ENCODE data around the gene SLC41A1. TPM values are rescaled to one million over a fixed set of nuclear protein-coding genes. Genes with fewer than 3 reads are reported as not detected.

The SLC41A1 gene
- total RNA-seq, 1 experiment from 2014 or later, result 16.1 TPM

DNA sequence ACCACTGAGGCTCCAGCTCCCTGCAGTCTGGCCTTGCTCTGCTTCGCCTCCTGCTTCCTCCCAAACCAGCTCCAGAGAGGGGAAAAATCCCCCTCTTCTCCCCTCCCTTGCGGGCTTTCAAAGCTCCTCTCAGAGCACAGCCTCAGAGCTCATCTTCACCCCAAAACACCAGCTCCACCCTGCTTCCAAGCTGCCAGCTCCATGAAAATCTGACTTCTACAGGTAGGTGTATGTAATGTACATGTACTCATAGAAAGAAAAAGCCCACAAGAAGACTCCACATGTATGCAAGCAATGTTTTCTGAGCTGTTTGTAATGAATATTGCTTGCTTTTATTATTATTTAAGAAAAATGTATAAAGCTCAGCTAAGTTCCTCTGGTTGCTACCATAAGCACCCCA is 8.4 kb downstream of the SLC41A1 start:
- Histone ChIP-seq H3K4me1 (ENCODE audit: insufficient read depth, low read length, poor library complexity, severe bottlenecking) (peaks cover 7% of the 10 kb centered on the region), H3K27me3 (replicated peaks; ENCODE audit: insufficient read depth, low read depth, low read length, poor library complexity) (no peaks in the 10 kb centered on the region), H3K4me3 (ENCODE audit: low read depth, low read length, poor library complexity, severe bottlenecking) (no peak overlapping the region), H3K36me3 (ENCODE audit: insufficient read depth, low read length, poor library complexity, severe bottlenecking) (peaks cover under 1% of the 10 kb centered on the region), H3K9me3 (ENCODE audit: low read depth, low read length, poor library complexity, severe bottlenecking) (no peaks in the 10 kb centered on the region), H3K27ac (ENCODE audit: low read depth, low read length, poor library complexity, severe bottlenecking) (no peak overlapping the region)
- no peak for DNase-seq (ENCODE audit: low spot score)
- BruUV-seq (replicated peaks), result no TSS peak
- POLR2A ChIA-PET (ENCODE audit: low non-redundant PET), result interaction anchor here (0.7 kb wide), 1 partner anchor 10 kb away, joined by 8 read pairs; no protein-coding TSS in a partner anchor
- CTCF ChIA-PET, result no interaction called here
- intact Hi-C loops (cut with micrococcal nuclease; ENCODE audit: unreplicated experiment), result no loop called here
- TF ChIP-seq CTCF (conservative IDR thresholded peaks at IDR 0.05; ENCODE audit: low read depth, low read length), result no peak
- no peak for TF ChIP-seq EZH2 (IDR thresholded peaks at IDR 0.05; ENCODE audit: borderline replicate concordance, low read depth, low read length, poor library complexity, severe bottlenecking)

DNA sequence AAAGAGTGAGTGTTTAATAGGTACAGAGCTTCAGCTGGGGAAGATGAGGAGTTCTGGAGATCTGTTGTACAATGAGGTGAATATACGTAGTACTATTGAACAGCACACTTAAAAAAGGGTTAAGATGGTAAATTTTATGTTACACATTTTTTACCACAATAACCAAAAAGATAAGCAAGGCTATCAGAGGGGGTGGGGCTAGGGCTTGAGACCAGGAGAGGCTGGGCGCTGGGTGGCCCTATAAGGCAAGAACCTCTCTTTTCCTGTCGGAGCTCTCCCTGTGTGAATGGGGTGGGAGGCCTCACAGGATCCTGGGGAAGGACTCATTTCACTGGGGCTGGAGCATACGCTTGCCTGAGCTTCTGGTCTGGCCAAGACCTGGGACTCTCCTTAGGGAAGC is 9.0 kb downstream of the SLC41A1 start:
- intact Hi-C loops (cut with micrococcal nuclease; ENCODE audit: unreplicated experiment), result no loop called here
- no peaks in the 10 kb centered on the region for H3K36me3 ChIP-seq (ENCODE audit: insufficient read depth, low read length, poor library complexity, severe bottlenecking)
- DNase-seq (ENCODE audit: low spot score), result no peak
- H3K4me3 ChIP-seq (ENCODE audit: low read depth, low read length, poor library complexity, severe bottlenecking), result no peak overlapping the region
- ChIA-PET CTCF (no interaction called here), POLR2A (ENCODE audit: low non-redundant PET) (no interaction called here)
- BruUV-seq (replicated peaks), result no TSS peak
- TF ChIP-seq CTCF (conservative IDR thresholded peaks at IDR 0.05; ENCODE audit: low read depth, low read length) (no peak), EZH2 (IDR thresholded peaks at IDR 0.05; ENCODE audit: borderline replicate concordance, low read depth, low read length, poor library complexity, severe bottlenecking) (no peak)
- H3K27ac ChIP-seq (ENCODE audit: low read depth, low read length, poor library complexity, severe bottlenecking), result no peak overlapping the region
- H3K9me3 ChIP-seq (ENCODE audit: low read depth, low read length, poor library complexity, severe bottlenecking), result no peaks in the 10 kb centered on the region
- H3K27me3 ChIP-seq (replicated peaks; ENCODE audit: insufficient read depth, low read depth, low read length, poor library complexity), result no peaks in the 10 kb centered on the region
- H3K4me1 ChIP-seq (ENCODE audit: insufficient read depth, low read length, poor library complexity, severe bottlenecking), result peaks cover 1% of the 10 kb centered on the region

DNA sequence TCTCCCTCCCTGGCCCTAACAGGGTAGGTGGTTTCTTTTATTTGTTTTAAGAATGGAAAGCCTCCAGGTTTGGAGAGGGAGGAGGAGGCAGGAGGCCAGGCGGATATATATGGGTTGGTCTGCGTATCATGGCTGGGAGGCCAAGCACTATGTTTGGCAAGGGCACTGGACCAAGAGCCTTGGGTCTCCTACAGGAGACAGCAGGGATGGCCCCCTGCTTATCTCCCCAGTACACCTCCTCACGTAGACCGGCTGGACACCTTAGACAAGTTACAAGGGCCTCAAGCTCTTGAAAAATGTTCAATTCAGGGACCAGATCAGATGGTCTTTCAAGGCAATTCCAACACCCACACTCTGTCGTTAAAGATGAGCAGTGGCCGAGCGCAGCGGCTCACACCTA is 10.9 kb downstream of the SLC41A1 start:
- no peak for TF ChIP-seq CTCF (conservative IDR thresholded peaks at IDR 0.05; ENCODE audit: low read depth, low read length)
- no peak for TF ChIP-seq EZH2 (IDR thresholded peaks at IDR 0.05; ENCODE audit: borderline replicate concordance, low read depth, low read length, poor library complexity, severe bottlenecking)
- Histone ChIP-seq H3K27ac (ENCODE audit: low read depth, low read length, poor library complexity, severe bottlenecking) (no peak overlapping the region), H3K27me3 (replicated peaks; ENCODE audit: insufficient read depth, low read depth, low read length, poor library complexity) (no peaks in the 10 kb centered on the region), H3K9me3 (ENCODE audit: low read depth, low read length, poor library complexity, severe bottlenecking) (no peaks in the 10 kb centered on the region), H3K4me3 (ENCODE audit: low read depth, low read length, poor library complexity, severe bottlenecking) (no peak overlapping the region), H3K36me3 (ENCODE audit: insufficient read depth, low read length, poor library complexity, severe bottlenecking) (no peaks in the 10 kb centered on the region), H3K4me1 (ENCODE audit: insufficient read depth, low read length, poor library complexity, severe bottlenecking) (no peaks in the 10 kb centered on the region)
- POLR2A ChIA-PET (ENCODE audit: low non-redundant PET), result interaction anchor here (0.5 kb wide), 1 partner anchor 155 kb away, joined by 3 read pairs; no protein-coding TSS in a partner anchor
- BruUV-seq (replicated peaks), result no TSS peak
- DNase-seq (ENCODE audit: low spot score), result no peak
- CTCF ChIA-PET, result no interaction called here
- intact Hi-C loops (cut with micrococcal nuclease; ENCODE audit: unreplicated experiment), result no loop called here

Measured in A673 (cell line).